CD4-positive, alpha-beta memory T cell (primary cell): ENCODE data around the gene TRAPPC11. TPM values are rescaled to one million over a fixed set of nuclear protein-coding genes. Genes with fewer than 3 reads are reported as not detected.

Experiments
- CTCF ChIA-PET: fragments of 350-600 bp; sonication (Branson Sonifier 250); formaldehyde crosslinking; loops from one replicate; lab custom pipeline; 2021; ENCODE audit warnings: inconsistent platforms; ENCODE audit not compliant: partially characterized antibody; lab: Charles Lee
- POLR2A ChIA-PET: fragments of 350-600 bp; sonication (Branson Sonifier 250); formaldehyde crosslinking; loops from one replicate; lab custom pipeline; 2021; ENCODE audit not compliant: partially characterized antibody; lab: Charles Lee
- DNase-seq, 5 donors: peaks; one replicate each; pipeline versions ENCODE4 v3.0.0 to v3.0.0-alpha.2; 2020 to 2022; ENCODE audit warnings: mixed read lengths in 1 of 5
- H3K27ac ChIP-seq: one replicate; pipeline ENCODE4 v1.7.0; 2013; ENCODE audit warnings: low read depth, low read length
- H3K27me3 ChIP-seq: 2 replicates; pipeline ENCODE4 v1.7.0; 2013; ENCODE audit warnings: mild to moderate bottlenecking, low read length, moderate library complexity; ENCODE audit not compliant: insufficient read depth
- H3K36me3 ChIP-seq: 2 replicates; pipeline ENCODE4 v1.7.0; 2013; ENCODE audit warnings: mild to moderate bottlenecking, low read length, moderate library complexity; ENCODE audit not compliant: insufficient read depth
- H3K4me1 ChIP-seq: 2 replicates; pipeline ENCODE4 v1.7.0; 2013; ENCODE audit warnings: mild to moderate bottlenecking, low read length, moderate library complexity; ENCODE audit not compliant: insufficient read depth
- H3K4me3 ChIP-seq, 2 donors: one replicate each; pipeline ENCODE4 v1.7.0; 2013; ENCODE audit warnings: low read length in 2 of 2, mild to moderate bottlenecking in 1 of 2
- H3K9me3 ChIP-seq, 2 donors: one replicate each; pipeline ENCODE4 v1.7.0; 2013; ENCODE audit warnings: low read length in 2 of 2, control low read depth in 1 of 2; ENCODE audit not compliant: control insufficient read depth in 1 of 2
- H3K27ac Mint-ChIP-seq, 7 donors: one replicate each; pipeline ENCODE4 v1.8.0; 2020 to 2021; ENCODE audit warnings: mixed read lengths in 7 of 7, mild to moderate bottlenecking in 6 of 7, inconsistent platforms in 3 of 7, moderate library complexity in 3 of 7
- H3K27me3 Mint-ChIP-seq, 2 donors: one replicate each; pipeline ENCODE4 v1.8.0; 2020 to 2021; ENCODE audit warnings: mixed read lengths in 2 of 2
- H3K36me3 Mint-ChIP-seq, 2 donors: one replicate each; pipeline ENCODE4 v1.8.0; 2020 to 2021; ENCODE audit warnings: mixed read lengths in 2 of 2, inconsistent platforms in 1 of 2, mild to moderate bottlenecking in 1 of 2
- H3K4me1 Mint-ChIP-seq, 4 donors: one replicate each; pipeline ENCODE4 v1.8.0; 2020 to 2021; ENCODE audit warnings: mixed read lengths in 4 of 4, mild to moderate bottlenecking in 1 of 4
- H3K4me3 Mint-ChIP-seq, 8 donors: one replicate each; pipeline ENCODE4 v1.8.0; 2020 to 2021; ENCODE audit warnings: mixed read lengths in 8 of 8, mild to moderate bottlenecking in 7 of 8, moderate library complexity in 6 of 8, inconsistent platforms in 3 of 8
- H3K9me3 Mint-ChIP-seq, 8 donors: one replicate each; pipeline ENCODE4 v1.8.0; 2020 to 2021; ENCODE audit warnings: mixed read lengths in 8 of 8, mild to moderate bottlenecking in 5 of 8, inconsistent platforms in 3 of 8, moderate library complexity in 1 of 8
- intact Hi-C: fragments of 100-400 bp; cut with micrococcal nuclease; formaldehyde crosslinking; loops from one replicate; pipeline ENCODE4 v1.15.1; 2023
- polyA plus RNA-seq, 2 donors: library from polyadenylated mRNA; unstranded; fragments of 300-500 nt; fragmentation: Illumina TruSeq; gene quantifications; one replicate each; pipeline ENCODE4 v1.2.3, GENCODE V29; 2021
- total RNA-seq, 2 experiments: library from RNA; stranded (reverse); gene quantifications; one replicate each; pipeline ENCODE4 v1.2.3, GENCODE V29; 2021

TRAPPC11 gene
- total and polyA plus RNA-seq, 4 experiments from 2014 or later = 22.7 to 51.0 (median 33.2) TPM

DNA sequence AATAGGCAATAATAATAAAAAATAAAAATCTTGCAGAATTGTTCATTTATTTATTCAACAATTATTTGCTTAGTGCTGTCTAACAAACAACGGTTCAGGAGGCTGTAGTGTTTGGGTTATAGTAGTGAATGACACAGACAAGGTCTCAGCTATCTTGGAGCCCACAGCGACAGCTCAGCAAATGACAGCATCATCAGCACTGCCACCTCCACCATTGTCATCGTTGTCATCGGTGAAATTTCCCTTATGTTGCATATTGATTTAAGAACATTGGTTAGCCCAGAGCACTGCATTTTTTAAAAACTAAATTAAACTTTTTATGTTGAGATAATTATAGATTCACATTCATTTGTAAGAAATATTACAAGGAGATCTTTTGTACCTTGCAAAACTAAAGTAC lies 79.9 kb downstream of the TRAPPC11 start:
- Histone ChIP-seq H3K9me3 (no peaks in the 10 kb centered on the region), H3K4me1 (no peaks in the 10 kb centered on the region), H3K4me3 (no peak overlapping the region), H3K27ac (no peak overlapping the region), H3K27me3 (no peaks in the 10 kb centered on the region), H3K36me3 (no peaks in the 10 kb centered on the region)
- H3K9me3 Mint-ChIP-seq = peaks cover 0 to 2% (median 0%) of the 10 kb centered on the region in 8 donors
- CTCF ChIA-PET = no interaction called here
- H3K36me3 Mint-ChIP-seq = no peaks in the 10 kb centered on the region
- no peak for DNase-seq
- intact Hi-C loops = no loop called here
- POLR2A ChIA-PET = no interaction called here
- peaks cover 0 to 2% of the 10 kb centered on the region in 2 donors for H3K27me3 Mint-ChIP-seq
- no peak overlapping the region for H3K4me3 Mint-ChIP-seq
- H3K27ac Mint-ChIP-seq = no peak overlapping the region
- H3K4me1 Mint-ChIP-seq = no peaks in the 10 kb centered on the region

- ChIA-PET POLR2A (no interaction called here), CTCF (no interaction called here)
- no peak overlapping the region for H3K27ac ChIP-seq
- H3K9me3 ChIP-seq = no peaks in the 10 kb centered on the region
- no peaks in the 10 kb centered on the region for H3K36me3 ChIP-seq
- Mint-ChIP-seq H3K4me1 (no peaks in the 10 kb centered on the region), H3K4me3 (no peak overlapping the region), H3K27ac (no peak overlapping the region), H3K9me3 (peaks cover 0 to 1% (median 0%) of the 10 kb centered on the region in 8 donors), H3K36me3 (no peaks in the 10 kb centered on the region), H3K27me3 (peaks cover 6 to 8% of the 10 kb centered on the region in 2 donors)
- intact Hi-C loops = no loop called here
- no peak for DNase-seq
- H3K4me3 ChIP-seq = no peak overlapping the region
- no peaks in the 10 kb centered on the region for H3K4me1 ChIP-seq
- no peaks in the 10 kb centered on the region for H3K27me3 ChIP-seq
These were observed 87.5 kb downstream of the TRAPPC11 start for GRCh38 chr4:183746305-183747229.

DNA sequence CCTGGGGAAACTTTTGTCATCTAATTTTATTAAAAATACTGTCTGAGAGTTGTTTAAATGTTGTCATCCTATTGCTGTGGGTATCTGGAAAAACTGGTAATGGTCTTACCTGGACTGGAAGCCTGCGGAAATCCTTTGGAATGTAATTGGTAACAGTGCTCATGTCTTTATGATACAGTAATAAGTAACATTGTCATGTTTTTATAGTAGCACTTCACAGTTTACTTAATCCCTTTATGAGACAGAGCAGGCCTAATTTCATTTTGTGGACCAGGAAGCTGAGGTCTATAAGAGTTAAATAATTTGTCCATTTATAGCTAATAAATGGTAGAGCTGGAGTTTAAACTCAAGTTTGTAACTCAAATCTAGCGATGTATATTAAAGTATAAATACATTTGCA lies 88.3 kb downstream of the TRAPPC11 start:
- Mint-ChIP-seq H3K27ac (no peak overlapping the region), H3K4me3 (no peak overlapping the region), H3K4me1 (no peaks in the 10 kb centered on the region), H3K9me3 (peaks cover 0 to 1% (median 0%) of the 10 kb centered on the region in 8 donors), H3K27me3 (peaks cover 8 to 9% of the 10 kb centered on the region in 2 donors), H3K36me3 (no peaks in the 10 kb centered on the region)
- DNase-seq = no peak
- Histone ChIP-seq H3K27me3 (no peaks in the 10 kb centered on the region), H3K4me3 (no peak overlapping the region), H3K36me3 (no peaks in the 10 kb centered on the region), H3K4me1 (no peaks in the 10 kb centered on the region), H3K9me3 (no peaks in the 10 kb centered on the region), H3K27ac (no peak overlapping the region)
- intact Hi-C loops = no loop called here
- ChIA-PET CTCF (no interaction called here), POLR2A (no interaction called here)

- CTCF ChIA-PET = no interaction called here
- DNase-seq = no peak
- no peaks in the 10 kb centered on the region for H3K36me3 Mint-ChIP-seq
- POLR2A ChIA-PET = no interaction called here
- peaks cover 0 to 1% (median 0%) of the 10 kb centered on the region in 8 donors for H3K9me3 Mint-ChIP-seq
- Histone ChIP-seq H3K9me3 (no peaks in the 10 kb centered on the region), H3K4me3 (no peak overlapping the region), H3K4me1 (no peaks in the 10 kb centered on the region), H3K27ac (no peak overlapping the region), H3K36me3 (no peaks in the 10 kb centered on the region), H3K27me3 (no peaks in the 10 kb centered on the region)
- H3K4me3 Mint-ChIP-seq = no peak overlapping the region
- H3K4me1 Mint-ChIP-seq = no peaks in the 10 kb centered on the region
- H3K27ac Mint-ChIP-seq = no peak overlapping the region
- peaks cover 8 to 9% of the 10 kb centered on the region in 2 donors for H3K27me3 Mint-ChIP-seq
- intact Hi-C loops = no loop called here
These were observed 89.0 kb downstream of the TRAPPC11 start for GRCh38 chr4:183747931-183748670.

- Mint-ChIP-seq H3K36me3 (no peaks in the 10 kb centered on the region), H3K4me3 (no peak overlapping the region), H3K27me3 (peaks cover 13 to 14% of the 10 kb centered on the region in 2 donors), H3K9me3 (no peaks in the 10 kb centered on the region), H3K4me1 (no peaks in the 10 kb centered on the region), H3K27ac (no peak overlapping the region)
- no peak for DNase-seq
- no peak overlapping the region for H3K4me3 ChIP-seq
- no peaks in the 10 kb centered on the region for H3K36me3 ChIP-seq
- POLR2A ChIA-PET = no interaction called here
- no peaks in the 10 kb centered on the region for H3K9me3 ChIP-seq
- H3K27me3 ChIP-seq = no peaks in the 10 kb centered on the region
- no peak overlapping the region for H3K27ac ChIP-seq
- no peaks in the 10 kb centered on the region for H3K4me1 ChIP-seq
- intact Hi-C loops = no loop called here
- CTCF ChIA-PET = no interaction called here
These were observed 92.0 kb downstream of the TRAPPC11 start for GRCh38 chr4:183751106-183751505.

- Histone ChIP-seq H3K27me3 (no peaks in the 10 kb centered on the region), H3K27ac (no peak overlapping the region), H3K9me3 (no peaks in the 10 kb centered on the region), H3K36me3 (no peaks in the 10 kb centered on the region), H3K4me3 (no peak overlapping the region), H3K4me1 (no peaks in the 10 kb centered on the region)
- CTCF ChIA-PET = no interaction called here
- Mint-ChIP-seq H3K36me3 (no peaks in the 10 kb centered on the region), H3K4me3 (no peak overlapping the region), H3K9me3 (no peaks in the 10 kb centered on the region), H3K27me3 (peaks cover 14 to 16% of the 10 kb centered on the region in 2 donors), H3K4me1 (no peaks in the 10 kb centered on the region), H3K27ac (no peak overlapping the region)
- DNase-seq = no peak
- POLR2A ChIA-PET = no interaction called here
- intact Hi-C loops = no loop called here
These were observed 96.5 kb downstream of the TRAPPC11 start for GRCh38 chr4:183755596-183755995.

GRCh38 chr4:183757060-183757459 lies 98.0 kb downstream of the TRAPPC11 start:
- H3K4me3 Mint-ChIP-seq = no peak overlapping the region
- intact Hi-C loops = no loop called here
- H3K27me3 Mint-ChIP-seq = peaks cover 10 to 11% of the 10 kb centered on the region in 2 donors
- DNase-seq = no peak
- ChIA-PET CTCF (no interaction called here), POLR2A (no interaction called here)
- H3K9me3 ChIP-seq = no peaks in the 10 kb centered on the region
- H3K27ac Mint-ChIP-seq = no peak overlapping the region
- H3K4me1 ChIP-seq = no peaks in the 10 kb centered on the region
- H3K27me3 ChIP-seq = no peaks in the 10 kb centered on the region
- H3K36me3 Mint-ChIP-seq = no peaks in the 10 kb centered on the region
- no peak overlapping the region for H3K4me3 ChIP-seq
- H3K27ac ChIP-seq = no peak overlapping the region
- no peaks in the 10 kb centered on the region for H3K36me3 ChIP-seq
- no peaks in the 10 kb centered on the region for H3K9me3 Mint-ChIP-seq
- no peaks in the 10 kb centered on the region for H3K4me1 Mint-ChIP-seq
